A549 (cell line): Measurements from ENCODE around the gene PPP2R5C. TPM values are rescaled to one million over a fixed set of nuclear protein-coding genes. Genes with fewer than 3 reads are reported as not detected.

ENCODE experiments used
- ATAC-seq, 2 experiments: fragments of 200-7000 bp in 1 of 2; fragments of >200 bp in 1 of 2; cut with Nextera tagmentation in 1 of 2; cut with Tn5 transposase in 1 of 2; 3 replicates each; pipeline versions ENCODE4 v1.8.0 to v1.9.1; 2018 to 2020; ENCODE audit warnings: mild to moderate bottlenecking in 1 of 2, moderate library complexity in 1 of 2
- CTCF ChIA-PET: fragments of 300-600 bp; sonication (Branson Sonifier 250); formaldehyde crosslinking; extraction: SDS; loops from one replicate; lab custom pipeline; 2021; ENCODE audit warnings: antibody characterized with exemption, inconsistent platforms; lab: Yijun Ruan, JAX
- POLR2A ChIA-PET: fragments of 350-600 bp; formaldehyde crosslinking; extraction: SDS; loops from one replicate; lab custom pipeline; 2021; ENCODE audit warnings: antibody characterized with exemption, inconsistent platforms; lab: Yijun Ruan, JAX
- DNase-seq, 2 experiments: peaks; one replicate each; pipeline versions ENCODE4 v3.0.0 to v3.0.0-alpha.2; 2011 to 2016; ENCODE audit warnings: low read depth in 1 of 2, low spot score in 1 of 2
- FAIRE-seq: peaks from 2 replicates; lab custom pipeline; 2011; peaks lifted over from hg19 to GRCh38; lab: Jason Lieb, UNC
- H3K27ac ChIP-seq, 2 experiments: fragments of >200 bp; sonication (Bioruptor Twin); formaldehyde crosslinking; 3 replicates each; pipeline ENCODE4 v1.5.1; 2016 to 2017
- H3K4me1 ChIP-seq: fragments of >200 bp; sonication (Bioruptor Twin); formaldehyde crosslinking; 3 replicates; pipeline ENCODE4 v1.6.1; 2016
- H3K4me2 ChIP-seq: fragments of >200 bp; sonication (Bioruptor Twin); formaldehyde crosslinking; 3 replicates; pipeline ENCODE4 v1.6.1; 2016
- H3K4me3 ChIP-seq: fragments of >200 bp; sonication (Bioruptor Twin); formaldehyde crosslinking; 3 replicates; pipeline ENCODE4 v1.5.1; 2016
- H3K9me3 ChIP-seq: fragments of >200 bp; sonication (Bioruptor Twin); formaldehyde crosslinking; 3 replicates; pipeline ENCODE4 v1.6.1; 2016
- BHLHE40 ChIP-seq: IDR thresholded peaks from 2 replicates; pipeline ENCODE4 v1.6.1; 2012; ENCODE audit warnings: low read depth, low read length, inconsistent platforms
- CBX8 ChIP-seq: fragments of 200-600 bp; sonication (generic); IDR thresholded peaks from 2 replicates; pipeline ENCODE4 v1.6.1; 2016
- CEBPB ChIP-seq, 2 experiments: fragments of >200 bp in 1 of 2; sonication (Bioruptor Twin) in 1 of 2; formaldehyde crosslinking in 1 of 2; IDR thresholded peaks; 2 replicates each; pipeline ENCODE4 v1.6.1; 2012 to 2016
- CHD2 ChIP-seq: fragments of 150-350 bp; IDR thresholded peaks from 2 replicates; pipeline ENCODE4 v1.6.1; 2014; ENCODE audit warnings: low read length; ENCODE audit not compliant: partially characterized antibody
- FOSB ChIP-seq: fragments of 250-450 bp; sonication (Bioruptor Pico); IDR thresholded peaks from 2 replicates; pipeline ENCODE4 v1.5.0; 2020; ENCODE audit warnings: mild to moderate bottlenecking, moderate library complexity
- HMGXB4 ChIP-seq: fragments of 250-450 bp; sonication (Bioruptor Pico); IDR thresholded peaks from 2 replicates; pipeline ENCODE4 v1.5.0; 2021; ENCODE audit warnings: mild to moderate bottlenecking, moderate library complexity, borderline replicate concordance
- HOXB5 ChIP-seq: fragments of 250-450 bp; sonication (Bioruptor Pico); IDR thresholded peaks from 2 replicates; pipeline ENCODE4 v1.5.0; 2020; ENCODE audit warnings: mild to moderate bottlenecking, moderate library complexity
- MAX ChIP-seq: IDR thresholded peaks from 2 replicates; pipeline ENCODE4 v1.6.1; 2012
- NR3C1 ChIP-seq: fragments of >200 bp; sonication (Bioruptor Twin); formaldehyde crosslinking; IDR thresholded peaks from 3 replicates; pipeline ENCODE4 v1.6.1; 2017
- PBX3 ChIP-seq: IDR thresholded peaks from 2 replicates; pipeline ENCODE4 v1.6.1; 2012
- POLR2AphosphoS2 ChIP-seq: conservative IDR thresholded peaks from 2 replicates; pipeline ENCODE4 v1.6.1; 2012; ENCODE audit warnings: low read length, improper control_type of control experiment, inconsistent platforms
- RAD21 ChIP-seq, 2 experiments: fragments of >200 bp in 1 of 2; sonication (Bioruptor Twin) in 1 of 2; formaldehyde crosslinking in 1 of 2; IDR thresholded peaks in 1 of 2; conservative IDR thresholded peaks in 1 of 2; 2 replicates in 1 of 2; 3 replicates in 1 of 2; pipeline ENCODE4 v1.6.1; 2012 to 2018; ENCODE audit warnings: inconsistent platforms in 1 of 2
- REST ChIP-seq: fragments of 200-600 bp; sonication (generic); IDR thresholded peaks from 2 replicates; pipeline ENCODE4 v1.6.1; 2016; ENCODE audit warnings: antibody characterized with exemption, mild to moderate bottlenecking, moderate library complexity
- SREBF2 ChIP-seq: fragments of 450-650 bp; IDR thresholded peaks from 2 replicates; pipeline ENCODE4 v1.6.1; 2014; ENCODE audit warnings: mild to moderate bottlenecking, moderate library complexity
- USF2 ChIP-seq: fragments of 450-650 bp; IDR thresholded peaks from 2 replicates; pipeline ENCODE4 v1.6.1; 2014; ENCODE audit warnings: antibody characterized with exemption
- ZFP36 ChIP-seq: fragments of 450-650 bp; IDR thresholded peaks from 2 replicates; pipeline ENCODE4 v1.6.1; 2014; ENCODE audit warnings: borderline replicate concordance; ENCODE audit not compliant: partially characterized antibody
- WGBS: methylation state at CpG from one replicate; pipeline ENCODE4 v1.1.6; 2017; ENCODE audit errors: missing lambda C conversion rate; 5-methylcytosine and 5-hydroxymethylcytosine counted together
- polyA plus RNA-seq, 4 experiments: library from polyadenylated mRNA; depleted of rRNA in 3 of 4; stranded (reverse); fragments of >200 nt; fragmentation: RNase III in 1 of 4; extraction: RNeasy Plus Mini Kit Qiagen cat#74134 plus additional on column Dnase treatment in 1 of 4; gene quantifications; 2 replicates in 3 of 4; 3 replicates in 1 of 4; pipeline ENCODE4 v1.2.3, GENCODE V29; 2011 to 2017

The PPP2R5C gene
- polyA plus RNA-seq, 2 of the 4 experiments (the other 2 are of a cell fraction), result 74.8 to 150 TPM

- no peak overlapping the region for H3K4me3 ChIP-seq
- WGBS, result 90% methylated on average over 4 of the region's 4 CpGs
- ATAC-seq (no peak), FAIRE-seq (peak; percentile 36), DNase-seq (no peak)
- no peaks in the 10 kb centered on the region for H3K9me3 ChIP-seq
- CTCF ChIA-PET, result interaction anchor here (0.9 kb wide), 1 partner anchor 23 kb away, joined by 3 read pairs; no protein-coding TSS in a partner anchor
- 0 out of 3 replicates have a peak, but pooled peaks cover 4% of the 10 kb centered on the region for H3K4me1 ChIP-seq
- no peak overlapping the region for H3K4me2 ChIP-seq
- POLR2A ChIA-PET, result interaction anchor here (1.4 kb wide), 1 partner anchor 47 kb away, joined by 6 read pairs; no protein-coding TSS in a partner anchor
- TF ChIP-seq PBX3 (no peak), POLR2AphosphoS2 (no peak), HMGXB4 (CRISPR knock-in tag) (no peak), BHLHE40 (no peak), NR3C1 (no peak)
- no peak overlapping the region for H3K27ac ChIP-seq
Measured at GRCh38 chr14:101856536-101856935, 95.0 kb downstream of the PPP2R5C start.

GRCh38 chr14:101857226-101857625 lies 95.7 kb downstream of the PPP2R5C start:
- POLR2A ChIA-PET, result no interaction called here
- ATAC-seq (peak in 1 of 2 experiments; percentile 86; a peak in 3 of 6 replicates), DNase-seq (peak in 1 of 2 experiments; percentile 42)
- H3K27ac ChIP-seq, result no peak overlapping the region
- WGBS, result 100% methylated on average over 1 of the region's 1 CpG
- no peak for TF ChIP-seq HOXB5
- TF ChIP-seq RAD21 (conservative IDR thresholded peaks at IDR 0.05 in 1 of 2, IDR thresholded peaks at IDR 0.05 in 1 of 2), result no peak
- TF ChIP-seq ZFP36, result no peak
- no peak for TF ChIP-seq CHD2
- no peak for TF ChIP-seq CBX8
- no peak for TF ChIP-seq CEBPB (IDR thresholded peaks at IDR 0.05)
- TF ChIP-seq MAX, result no peak
- no peak for TF ChIP-seq FOSB (CRISPR knock-in tag)
- TF ChIP-seq REST, result no peak
- TF ChIP-seq SREBF2, result no peak
- TF ChIP-seq USF2, result no peak
- TF ChIP-seq, all 56 proteins: peak for 0
- no peak for FAIRE-seq
- H3K4me1 ChIP-seq, result 0 out of 3 replicates have a peak, but pooled peaks cover 4% of the 10 kb centered on the region
- H3K9me3 ChIP-seq, result no peaks in the 10 kb centered on the region
- H3K4me2 ChIP-seq, result no peak overlapping the region
- H3K4me3 ChIP-seq, result no peak overlapping the region
- CTCF ChIA-PET, result no interaction called here
